DOHH2 (cell line): Measurements from ENCODE around the gene ZNF814.

Experiments used
- EZH2phosphoT487 ChIP-seq: fragments of 200-600 bp; sonication (generic); IDR thresholded peaks from 2 replicates; pipeline ENCODE4 v1.6.1; 2017; ENCODE audit warnings: borderline replicate concordance, mild to moderate bottlenecking, antibody characterized with exemption, low read length, moderate library complexity, mixed read lengths
- TF ChIP-seq, protein P1 (sequence below): fragments of 200-600 bp; sonication (generic); IDR thresholded peaks from one replicate; pipeline ENCODE4 v1.5.1; 2014; ENCODE audit warnings: antibody characterized with exemption, mild to moderate bottlenecking, low read depth, low read length; ENCODE audit not compliant: poor library complexity, severe bottlenecking

GRCh38 chr19:57803594-57804325 is 85.1 kb downstream of the ZNF814 start:
- TF ChIP-seq EZH2phosphoT487, result no peak
- TF ChIP-seq, protein P1, sequence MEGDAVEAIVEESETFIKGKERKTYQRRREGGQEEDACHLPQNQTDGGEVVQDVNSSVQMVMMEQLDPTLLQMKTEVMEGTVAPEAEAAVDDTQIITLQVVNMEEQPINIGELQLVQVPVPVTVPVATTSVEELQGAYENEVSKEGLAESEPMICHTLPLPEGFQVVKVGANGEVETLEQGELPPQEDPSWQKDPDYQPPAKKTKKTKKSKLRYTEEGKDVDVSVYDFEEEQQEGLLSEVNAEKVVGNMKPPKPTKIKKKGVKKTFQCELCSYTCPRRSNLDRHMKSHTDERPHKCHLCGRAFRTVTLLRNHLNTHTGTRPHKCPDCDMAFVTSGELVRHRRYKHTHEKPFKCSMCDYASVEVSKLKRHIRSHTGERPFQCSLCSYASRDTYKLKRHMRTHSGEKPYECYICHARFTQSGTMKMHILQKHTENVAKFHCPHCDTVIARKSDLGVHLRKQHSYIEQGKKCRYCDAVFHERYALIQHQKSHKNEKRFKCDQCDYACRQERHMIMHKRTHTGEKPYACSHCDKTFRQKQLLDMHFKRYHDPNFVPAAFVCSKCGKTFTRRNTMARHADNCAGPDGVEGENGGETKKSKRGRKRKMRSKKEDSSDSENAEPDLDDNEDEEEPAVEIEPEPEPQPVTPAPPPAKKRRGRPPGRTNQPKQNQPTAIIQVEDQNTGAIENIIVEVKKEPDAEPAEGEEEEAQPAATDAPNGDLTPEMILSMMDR, result no peak
